GM12865 (cell line): Measurements from ENCODE around the gene TLE3.

Experiments
- DNase-seq: peaks from one replicate; pipeline ENCODE4 v3.0.0; 2010; ENCODE audit warnings: low read depth
- H3K4me3 ChIP-seq: 2 replicates; pipeline ENCODE4 v1.5.1; 2011; ENCODE audit warnings: mild to moderate bottlenecking, low read depth, low read length, control low read depth
- CTCF ChIP-seq: IDR thresholded peaks from 2 replicates; pipeline ENCODE4 v1.5.1; 2011; ENCODE audit warnings: low read length, control low read depth, low read depth, inconsistent platforms; ENCODE audit not compliant: insufficient read depth; ENCODE audit errors: missing control alignments

Gene TLE3

GRCh38 chr15:70033109-70033508 lies 64.6 kb downstream of the TLE3 start:
- no peak for TF ChIP-seq CTCF
- no peak overlapping the region for H3K4me3 ChIP-seq
- no peak for DNase-seq

GRCh38 chr15:70032509-70032908 lies 65.2 kb downstream of the TLE3 start:
- no peak for DNase-seq
- H3K4me3 ChIP-seq: no peak overlapping the region
- no peak for TF ChIP-seq CTCF

- H3K4me3 ChIP-seq: no peak overlapping the region
- no peak for DNase-seq
- no peak for TF ChIP-seq CTCF
Observed at GRCh38 chr15:70031713-70032112, 66.0 kb downstream of the TLE3 start.

- DNase-seq: no peak
- TF ChIP-seq CTCF: no peak
- H3K4me3 ChIP-seq: no peak overlapping the region
Observed at GRCh38 chr15:70031261-70031660, 66.5 kb downstream of the TLE3 start.

GRCh38 chr15:70030851-70031250 lies 66.9 kb downstream of the TLE3 start:
- H3K4me3 ChIP-seq: no peak overlapping the region
- no peak for TF ChIP-seq CTCF
- no peak for DNase-seq

- H3K4me3 ChIP-seq: no peak overlapping the region
- TF ChIP-seq CTCF: no peak
Observed at GRCh38 chr15:70029297-70029701, 68.4 kb downstream of the TLE3 start.

GRCh38 chr15:70027518-70027917 lies 70.2 kb downstream of the TLE3 start:
- TF ChIP-seq CTCF: no peak
- no peak overlapping the region for H3K4me3 ChIP-seq
- DNase-seq: no peak

More at GRCh38 chr15:70029297-70029701, 68.4 kb downstream of the TLE3 start:
- no peak for DNase-seq
